ENCODE data around the gene HEATR5A. TPM values are rescaled to one million over a fixed set of nuclear protein-coding genes. Genes with fewer than 3 reads are reported as not detected.
"Not testable (repeated sequence)": the region's sequence is repeated elsewhere in the genome, so short reads cannot be mapped to it uniquely, and the experiment has no call there.

The HEATR5A gene
- total and polyA plus RNA-seq, 2 donors (not counting 1 experiment from before 2014, with no cell fraction given): 45.4 to 59.8 TPM

GRCh38 chr14:31280132-31280870 is 140.0 kb downstream of the HEATR5A start:
- Histone ChIP-seq H3K9ac (ENCODE audit: insufficient read depth, low read length) (no peak overlapping the region), H3K36me3 (ENCODE audit: control insufficient read depth, insufficient read depth, low read length) (no peaks in the 10 kb centered on the region)
- no peak for TF ChIP-seq EZH2 (IDR thresholded peaks at IDR 0.05; ENCODE audit: low read length, missing control alignments)
- no peak for TF ChIP-seq CTCF (conservative IDR thresholded peaks at IDR 0.05 in 1 of 2, IDR thresholded peaks at IDR 0.05 in 1 of 2; ENCODE audit: low read depth in 1 of 2, low read length in 2 of 2)

GRCh38 chr14:31278883-31279282 is 141.5 kb downstream of the HEATR5A start:
- H3K36me3 ChIP-seq (ENCODE audit: control insufficient read depth, insufficient read depth, low read length): no peaks in the 10 kb centered on the region
- no peak overlapping the region for H3K4me2 ChIP-seq (ENCODE audit: extremely low read depth, insufficient read depth, low read length)
- H3K27ac ChIP-seq (ENCODE audit: insufficient read depth, low read length): no peak overlapping the region
- no peak overlapping the region for H2AFZ ChIP-seq (ENCODE audit: low read length)
- no peaks in the 10 kb centered on the region for H4K20me1 ChIP-seq (ENCODE audit: control insufficient read depth, extremely low read depth, insufficient read depth, low read length)
- no peak for DNase-seq (ENCODE audit: low read depth in 2 of 2)
- H3K9ac ChIP-seq (ENCODE audit: insufficient read depth, low read length): no peak overlapping the region
- no peak overlapping the region for H3K4me3 ChIP-seq (replicated peaks in 1 of 4; ENCODE audit: control extremely low read depth in 1 of 4, insufficient read depth in 1 of 4, low read depth in 3 of 4, low read length in 4 of 4)
- H3K4me1 ChIP-seq (ENCODE audit: control insufficient read depth, extremely low read depth, insufficient read depth, low read length): peaks cover 3% of the 10 kb centered on the region
- H3K27me3 ChIP-seq (ENCODE audit: control insufficient read depth, insufficient read depth, low read length): no peaks in the 10 kb centered on the region
- H3K79me2 ChIP-seq (ENCODE audit: control insufficient read depth, insufficient read depth, low read length): no peaks in the 10 kb centered on the region
- no peak for TF ChIP-seq EZH2 (IDR thresholded peaks at IDR 0.05; ENCODE audit: low read length, missing control alignments)
- TF ChIP-seq CTCF (conservative IDR thresholded peaks at IDR 0.05 in 1 of 2, IDR thresholded peaks at IDR 0.05 in 1 of 2; ENCODE audit: low read depth in 1 of 2, low read length in 2 of 2): no peak
- no peaks in the 10 kb centered on the region for H3K9me3 ChIP-seq (ENCODE audit: control insufficient read depth, insufficient read depth, low read depth, low read length)

More at GRCh38 chr14:31280132-31280870, 140.0 kb downstream of the HEATR5A start:
- Histone ChIP-seq H3K4me1 (ENCODE audit: control insufficient read depth, extremely low read depth, insufficient read depth, low read length) (no peaks in the 10 kb centered on the region), H3K4me2 (ENCODE audit: extremely low read depth, insufficient read depth, low read length) (no peak overlapping the region), H3K27me3 (ENCODE audit: control insufficient read depth, insufficient read depth, low read length) (no peaks in the 10 kb centered on the region), H3K79me2 (ENCODE audit: control insufficient read depth, insufficient read depth, low read length) (no peaks in the 10 kb centered on the region), H4K20me1 (ENCODE audit: control insufficient read depth, extremely low read depth, insufficient read depth, low read length) (no peaks in the 10 kb centered on the region), H3K27ac (ENCODE audit: insufficient read depth, low read length) (no peak overlapping the region), H2AFZ (ENCODE audit: low read length) (no peak overlapping the region), H3K4me3 (replicated peaks in 1 of 4; ENCODE audit: control extremely low read depth in 1 of 4, insufficient read depth in 1 of 4, low read depth in 3 of 4, low read length in 4 of 4) (no peak overlapping the region), H3K9me3 (ENCODE audit: control insufficient read depth, insufficient read depth, low read depth, low read length) (no peaks in the 10 kb centered on the region)
- DNase-seq (ENCODE audit: low read depth in 2 of 2): no peak

DNA sequence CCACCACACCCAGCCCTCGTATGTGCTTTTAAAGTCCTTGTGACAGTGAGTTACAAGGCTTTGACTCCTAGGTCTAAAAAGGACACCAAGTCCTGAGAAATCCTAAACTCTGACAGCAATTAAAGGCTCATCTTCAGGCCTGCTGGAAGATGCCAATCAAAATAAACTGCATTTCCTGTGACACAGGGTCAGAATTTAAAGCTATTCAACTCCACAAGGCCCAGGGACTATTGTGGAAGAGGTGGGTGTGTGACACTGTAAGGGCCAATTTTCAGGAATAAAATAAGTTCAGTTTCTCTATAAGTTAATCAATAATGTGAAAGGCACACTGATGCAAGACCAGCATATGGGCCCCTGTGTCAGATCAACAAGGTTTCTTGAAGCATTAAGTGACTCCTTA is 143.3 kb downstream of the HEATR5A start:
- peaks cover 4% of the 10 kb centered on the region for H3K4me1 ChIP-seq (ENCODE audit: control insufficient read depth, extremely low read depth, insufficient read depth, low read length)
- H3K36me3 ChIP-seq (ENCODE audit: control insufficient read depth, insufficient read depth, low read length): no peaks in the 10 kb centered on the region
- H3K9me3 ChIP-seq (ENCODE audit: control insufficient read depth, insufficient read depth, low read depth, low read length): no peaks in the 10 kb centered on the region
- no peak overlapping the region for H3K9ac ChIP-seq (ENCODE audit: insufficient read depth, low read length)
- no peak overlapping the region for H3K4me3 ChIP-seq (replicated peaks in 1 of 4; ENCODE audit: control extremely low read depth in 1 of 4, insufficient read depth in 1 of 4, low read depth in 3 of 4, low read length in 4 of 4)
- no peak overlapping the region for H3K4me2 ChIP-seq (ENCODE audit: extremely low read depth, insufficient read depth, low read length)
- no peaks in the 10 kb centered on the region for H3K79me2 ChIP-seq (ENCODE audit: control insufficient read depth, insufficient read depth, low read length)
- no peak for TF ChIP-seq EZH2 (IDR thresholded peaks at IDR 0.05; ENCODE audit: low read length, missing control alignments)
- TF ChIP-seq CTCF (conservative IDR thresholded peaks at IDR 0.05 in 1 of 2, IDR thresholded peaks at IDR 0.05 in 1 of 2; ENCODE audit: low read depth in 1 of 2, low read length in 2 of 2): no peak
- H3K27me3 ChIP-seq (ENCODE audit: control insufficient read depth, insufficient read depth, low read length): no peaks in the 10 kb centered on the region
- H3K27ac ChIP-seq (ENCODE audit: insufficient read depth, low read length): no peak overlapping the region
- no peaks in the 10 kb centered on the region for H4K20me1 ChIP-seq (ENCODE audit: control insufficient read depth, extremely low read depth, insufficient read depth, low read length)
- DNase-seq (ENCODE audit: low read depth in 2 of 2): no peak
- H2AFZ ChIP-seq (ENCODE audit: low read length): no peak overlapping the region

GRCh38 chr14:31276417-31276816 is 143.9 kb downstream of the HEATR5A start:
- not testable (repeated sequence) for H3K9me3 ChIP-seq (ENCODE audit: control insufficient read depth, insufficient read depth, low read depth, low read length); H3K36me3 ChIP-seq (ENCODE audit: control insufficient read depth, insufficient read depth, low read length); DNase-seq (ENCODE audit: low read depth in 2 of 2); H3K79me2 ChIP-seq (ENCODE audit: control insufficient read depth, insufficient read depth, low read length); H3K9ac ChIP-seq (ENCODE audit: insufficient read depth, low read length); H2AFZ ChIP-seq (ENCODE audit: low read length); H3K27ac ChIP-seq (ENCODE audit: insufficient read depth, low read length); H4K20me1 ChIP-seq (ENCODE audit: control insufficient read depth, extremely low read depth, insufficient read depth, low read length); H3K4me3 ChIP-seq (replicated peaks in 1 of 4; ENCODE audit: control extremely low read depth in 1 of 4, insufficient read depth in 1 of 4, low read depth in 3 of 4, low read length in 4 of 4); H3K4me2 ChIP-seq (ENCODE audit: extremely low read depth, insufficient read depth, low read length); H3K4me1 ChIP-seq (ENCODE audit: control insufficient read depth, extremely low read depth, insufficient read depth, low read length); H3K27me3 ChIP-seq (ENCODE audit: control insufficient read depth, insufficient read depth, low read length)

Measured in fibroblast of lung (primary cell).